Skeletal muscle tissue (tissue), 4 donors: ENCODE results near the gene CHDH. TPM values are rescaled to one million over a fixed set of nuclear protein-coding genes. Genes with fewer than 3 reads are reported as not detected.

ENCODE experiments used
- H3K27ac ChIP-seq: one replicate; pipeline ENCODE4 v1.7.0; 2013; ENCODE audit warnings: mild to moderate bottlenecking, low read depth, low read length, inconsistent platforms
- H3K27me3 ChIP-seq, 3 donors: one replicate each; pipeline ENCODE4 v1.7.0; 2013; ENCODE audit warnings: low read length in 3 of 3; ENCODE audit not compliant: control insufficient read depth in 3 of 3, insufficient read depth in 3 of 3
- H3K36me3 ChIP-seq, 3 donors: one replicate each; pipeline ENCODE4 v1.7.0; 2013; ENCODE audit warnings: low read length in 3 of 3; ENCODE audit not compliant: control insufficient read depth in 3 of 3, insufficient read depth in 3 of 3
- H3K4me1 ChIP-seq, 3 donors: one replicate each; pipeline ENCODE4 v1.7.0; 2013; ENCODE audit warnings: low read length in 3 of 3, mild to moderate bottlenecking in 3 of 3; ENCODE audit not compliant: control insufficient read depth in 3 of 3, insufficient read depth in 3 of 3
- H3K4me3 ChIP-seq, 3 donors: one replicate each; pipeline ENCODE4 v1.7.0; 2013; ENCODE audit warnings: low read length in 3 of 3
- H3K9ac ChIP-seq, 3 donors: one replicate each; pipeline ENCODE4 v1.7.0; 2013; ENCODE audit warnings: low read length in 3 of 3, mild to moderate bottlenecking in 3 of 3, moderate library complexity in 2 of 3, low read depth in 1 of 3
- H3K9me3 ChIP-seq, 3 donors: one replicate each; pipeline ENCODE4 v1.7.0; 2013; ENCODE audit warnings: low read length in 3 of 3; ENCODE audit not compliant: control insufficient read depth in 3 of 3
- total RNA-seq: library from RNA; depleted of rRNA; stranded (reverse); fragments of >200 nt; gene quantifications from one replicate; pipeline ENCODE4 v1.2.3, GENCODE V29; 2014
- donor health status: Osteomylitis.

Gene CHDH
- total RNA-seq, 1 donor from 2014 or later: 0.52 TPM

DNA sequence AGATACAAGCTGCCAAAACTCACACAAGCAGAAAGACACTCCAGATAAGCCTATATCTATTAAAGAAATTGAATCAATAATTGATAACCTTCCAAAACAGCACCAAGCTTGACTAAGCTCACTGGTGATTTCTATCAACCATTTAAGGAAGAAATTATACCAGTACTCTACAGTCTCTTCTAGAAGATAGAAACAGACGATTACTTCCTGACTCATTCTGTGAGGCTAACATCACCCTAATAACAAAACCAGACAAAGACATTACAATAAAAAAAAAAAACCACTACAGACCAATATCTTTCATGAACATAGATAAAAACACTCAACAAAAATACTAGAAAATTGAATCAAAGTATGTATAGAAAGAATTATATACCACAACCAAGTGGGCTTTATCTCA lies 20.2 kb downstream of the CHDH start:
- no peak overlapping the region for H3K9ac ChIP-seq
- H3K4me1 ChIP-seq: peaks cover 0 to 15% (median 7%) of the 10 kb centered on the region in 3 donors
- no peak overlapping the region for H3K27ac ChIP-seq
- H3K4me3 ChIP-seq: no peak overlapping the region
- no peaks in the 10 kb centered on the region for H3K9me3 ChIP-seq
- H3K27me3 ChIP-seq: no peaks in the 10 kb centered on the region
- H3K36me3 ChIP-seq: no peaks in the 10 kb centered on the region

DNA sequence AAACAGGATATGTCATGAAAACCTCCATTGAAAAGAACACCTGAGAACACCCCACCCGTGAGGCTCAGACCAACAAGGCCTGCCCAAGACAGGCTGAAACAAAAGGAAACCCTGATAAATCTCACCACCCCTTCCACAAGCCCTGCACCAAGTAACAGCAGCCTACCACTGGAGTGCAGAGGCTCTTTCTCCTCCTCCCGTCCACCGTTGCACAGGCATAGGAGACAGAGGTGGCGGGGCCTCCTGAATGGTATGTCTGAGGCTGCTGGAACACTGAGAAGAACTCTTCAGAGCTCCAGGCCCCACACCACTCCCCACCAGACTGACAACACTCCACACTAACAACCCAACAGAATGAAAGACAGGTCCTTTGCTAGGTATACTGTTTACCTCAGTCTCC lies 21.4 kb downstream of the CHDH start:
- Histone ChIP-seq H3K9ac (no peak overlapping the region), H3K36me3 (no peaks in the 10 kb centered on the region), H3K4me1 (peaks cover 8 to 27% (median 20%) of the 10 kb centered on the region in 3 donors), H3K27ac (no peak overlapping the region), H3K9me3 (no peaks in the 10 kb centered on the region), H3K27me3 (no peaks in the 10 kb centered on the region), H3K4me3 (no peak overlapping the region)

DNA sequence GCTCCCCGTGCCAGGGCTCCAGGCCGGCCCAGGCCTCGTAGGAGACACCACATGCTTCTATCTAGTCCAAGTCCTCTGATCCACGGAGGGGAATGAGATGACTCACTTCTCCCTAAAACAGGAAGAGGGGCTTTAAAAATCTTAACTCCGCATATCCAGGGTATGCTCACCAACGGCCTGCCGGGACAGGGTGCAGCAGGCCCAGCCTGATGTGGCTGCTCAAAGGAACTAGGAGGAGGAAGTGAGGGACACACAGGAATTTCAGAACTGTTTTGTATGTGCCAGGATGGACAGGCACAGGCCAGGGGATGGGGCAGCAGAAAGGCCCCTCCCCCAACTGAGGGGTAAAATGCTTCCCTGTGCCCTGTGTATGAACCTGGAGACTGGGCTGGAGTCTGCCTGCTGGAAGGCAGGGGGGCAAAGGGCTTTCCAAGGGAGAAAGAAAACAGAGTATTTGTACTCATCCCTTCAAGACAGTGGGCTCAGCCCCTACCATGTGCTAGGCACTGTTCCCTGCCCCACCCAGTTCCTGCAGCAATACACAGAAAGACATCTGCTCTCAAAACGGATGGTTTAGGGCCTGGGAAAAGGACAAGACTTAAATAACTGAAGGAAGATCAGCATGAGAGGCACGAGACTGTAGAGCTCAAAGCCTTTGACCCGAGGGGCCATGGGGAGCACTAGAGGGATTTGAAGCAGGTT lies 22.1 kb downstream of the CHDH start:
- Histone ChIP-seq H3K9ac (no peak overlapping the region), H3K4me1 (peaks cover 8 to 30% (median 21%) of the 10 kb centered on the region in 3 donors), H3K27me3 (no peaks in the 10 kb centered on the region), H3K36me3 (peaks cover 0 to 4% (median 3%) of the 10 kb centered on the region in 3 donors), H3K9me3 (no peaks in the 10 kb centered on the region), H3K4me3 (no peak overlapping the region), H3K27ac (no peak overlapping the region)

DNA sequence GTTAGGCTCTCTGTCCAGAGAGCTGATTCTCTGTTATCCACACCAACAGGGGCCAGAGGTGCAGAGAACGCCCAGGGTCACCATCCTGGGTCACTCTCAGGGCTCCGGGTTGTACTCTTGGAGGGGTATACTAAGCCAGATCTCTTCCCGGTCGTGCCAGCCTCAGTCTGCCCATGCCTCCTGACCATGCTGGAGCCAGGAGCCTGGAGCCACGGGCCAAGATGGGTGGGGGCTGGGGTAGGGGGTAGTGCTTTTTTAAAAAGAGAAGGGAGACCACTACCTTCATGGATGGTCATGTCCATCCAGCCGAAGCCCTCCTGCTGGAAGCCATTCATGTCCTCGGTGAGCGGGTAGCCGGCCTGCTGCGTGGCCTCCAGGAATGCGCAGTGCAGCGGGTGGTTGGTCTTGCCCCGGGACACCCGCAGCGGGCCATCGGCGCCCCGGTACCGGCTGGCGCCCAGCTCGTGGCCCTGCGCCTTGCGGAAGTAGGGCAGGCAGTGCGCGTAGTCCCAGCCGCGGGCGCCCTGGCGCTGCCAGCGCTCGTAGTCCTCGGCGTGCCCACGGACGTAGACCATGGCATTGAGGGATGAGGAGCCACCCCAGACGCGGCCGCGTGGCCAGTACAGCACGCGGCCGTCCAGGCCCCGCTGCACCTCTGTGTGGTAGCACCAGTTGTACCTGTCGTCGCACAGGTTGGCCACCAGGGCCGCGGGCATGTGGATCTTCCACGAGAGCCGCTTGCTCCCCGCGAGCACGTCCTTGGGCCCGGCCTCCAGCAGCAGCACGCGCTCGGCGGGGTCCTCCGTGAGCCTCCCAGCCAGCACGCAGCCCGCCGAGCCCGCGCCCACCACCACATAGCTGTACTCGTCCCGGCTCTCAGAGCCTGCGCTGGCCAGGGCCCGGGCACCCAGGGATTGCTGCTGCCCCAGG lies 22.9 kb downstream of the CHDH start:
- Histone ChIP-seq H3K27me3 (no peaks in the 10 kb centered on the region), H3K4me1 (peaks cover 8 to 30% (median 21%) of the 10 kb centered on the region in 3 donors), H3K9me3 (no peaks in the 10 kb centered on the region), H3K9ac (peak overlapping the region in 1 of 3 donors; percentile 25), H3K27ac (no peak overlapping the region), H3K36me3 (peaks cover 0 to 6% (median 6%) of the 10 kb centered on the region in 3 donors), H3K4me3 (no peak overlapping the region)

DNA sequence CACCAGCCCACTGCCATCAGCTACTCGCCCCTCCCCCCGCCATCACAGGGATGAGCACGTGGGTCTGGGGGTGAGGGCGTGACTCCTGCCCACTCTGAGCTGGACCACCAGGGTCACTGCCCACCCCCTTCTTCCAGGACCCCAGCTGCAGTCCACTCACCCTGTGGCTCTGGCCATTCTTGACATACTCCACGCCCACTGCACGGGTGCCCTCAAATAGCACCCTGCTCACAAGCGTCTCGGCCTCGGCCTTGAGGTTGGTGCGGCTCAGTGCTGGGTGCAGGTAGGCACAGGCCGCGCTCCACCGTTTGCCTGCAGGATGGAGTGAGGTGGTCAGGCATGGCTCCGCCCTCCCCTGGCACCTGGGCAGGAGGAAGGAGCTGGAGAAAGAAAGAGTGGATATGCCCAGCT lies 23.9 kb downstream of the CHDH start:
- Histone ChIP-seq H3K36me3 (peaks cover 3 to 9% (median 6%) of the 10 kb centered on the region in 3 donors), H3K9ac (peak overlapping the region in 1 of 3 donors; percentile 25), H3K4me3 (no peak overlapping the region), H3K27me3 (no peaks in the 10 kb centered on the region), H3K27ac (no peak overlapping the region), H3K4me1 (peaks cover 8 to 30% (median 21%) of the 10 kb centered on the region in 3 donors), H3K9me3 (no peaks in the 10 kb centered on the region)

DNA sequence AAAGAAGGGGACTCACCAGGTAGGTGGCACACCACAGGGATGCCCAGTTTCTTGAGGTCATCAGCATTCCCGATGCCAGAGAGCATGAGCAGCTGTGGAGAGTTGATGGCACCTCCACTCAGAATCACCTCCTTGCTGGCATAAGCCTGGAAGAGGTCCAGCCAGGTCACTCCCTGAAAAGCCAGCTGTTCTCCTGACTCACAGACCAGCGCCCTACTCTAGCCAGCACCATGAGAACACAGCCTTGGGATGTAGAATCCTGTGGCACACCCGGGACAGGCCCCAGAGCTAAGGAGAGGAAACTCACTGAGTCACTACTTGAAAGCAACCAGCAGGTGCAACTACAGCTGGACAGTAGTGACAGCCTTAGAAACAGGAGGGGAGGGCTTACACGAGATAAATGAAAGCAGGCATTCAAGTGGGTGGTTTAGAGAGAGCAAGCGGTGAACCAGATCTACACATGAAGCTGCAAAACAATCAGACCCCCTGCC lies 24.5 kb downstream of the CHDH start:
- peaks cover 6 to 9% (median 6%) of the 10 kb centered on the region in 3 donors for H3K36me3 ChIP-seq
- H3K27me3 ChIP-seq: no peaks in the 10 kb centered on the region
- peaks cover 8 to 30% (median 21%) of the 10 kb centered on the region in 3 donors for H3K4me1 ChIP-seq
- no peaks in the 10 kb centered on the region for H3K9me3 ChIP-seq
- H3K9ac ChIP-seq: no peak overlapping the region
- no peak overlapping the region for H3K4me3 ChIP-seq
- H3K27ac ChIP-seq: peak overlapping the region; percentile 51

DNA sequence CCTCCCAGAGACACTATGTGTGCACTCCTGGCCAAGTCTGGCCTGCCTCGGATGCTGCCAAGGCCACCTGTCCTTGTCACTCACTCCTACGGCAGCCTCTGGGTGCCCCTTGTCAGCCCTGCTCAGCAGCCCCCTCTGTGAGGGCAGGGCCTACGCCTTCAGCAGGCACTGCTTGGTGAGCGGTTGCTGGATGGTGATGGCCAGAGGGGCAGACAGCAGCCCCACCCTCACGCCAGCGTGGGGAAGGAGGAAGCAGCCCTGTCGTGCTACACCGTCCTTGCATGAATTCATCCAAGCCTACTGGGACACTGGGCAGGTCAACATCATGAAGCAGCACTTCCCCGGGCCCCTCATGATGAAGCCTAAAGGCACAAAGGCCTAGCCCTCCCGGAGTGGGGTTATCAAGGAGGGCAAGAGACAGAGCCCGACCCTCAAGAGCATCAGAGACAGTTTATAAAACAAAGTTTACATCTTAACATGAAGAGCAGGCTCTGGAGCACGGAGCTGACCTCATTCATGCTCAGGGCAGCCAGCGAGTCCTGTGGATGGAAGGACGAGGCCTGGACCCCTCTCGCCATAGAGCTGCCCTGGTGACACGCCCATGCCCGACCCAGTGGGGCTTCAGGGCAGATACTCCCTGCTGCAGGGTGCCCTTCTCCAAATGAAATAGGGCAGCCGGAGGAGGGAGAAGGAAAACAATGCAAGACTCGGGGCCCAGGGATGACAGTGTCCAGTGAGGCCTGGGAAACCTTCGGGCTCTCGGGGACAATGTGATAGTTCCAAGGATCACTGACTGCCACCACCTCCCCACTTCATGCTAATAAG lies 25.3 kb downstream of the CHDH start:
- Histone ChIP-seq H3K9me3 (no peaks in the 10 kb centered on the region), H3K27me3 (no peaks in the 10 kb centered on the region), H3K27ac (peak overlapping the region; percentile 51)

DNA sequence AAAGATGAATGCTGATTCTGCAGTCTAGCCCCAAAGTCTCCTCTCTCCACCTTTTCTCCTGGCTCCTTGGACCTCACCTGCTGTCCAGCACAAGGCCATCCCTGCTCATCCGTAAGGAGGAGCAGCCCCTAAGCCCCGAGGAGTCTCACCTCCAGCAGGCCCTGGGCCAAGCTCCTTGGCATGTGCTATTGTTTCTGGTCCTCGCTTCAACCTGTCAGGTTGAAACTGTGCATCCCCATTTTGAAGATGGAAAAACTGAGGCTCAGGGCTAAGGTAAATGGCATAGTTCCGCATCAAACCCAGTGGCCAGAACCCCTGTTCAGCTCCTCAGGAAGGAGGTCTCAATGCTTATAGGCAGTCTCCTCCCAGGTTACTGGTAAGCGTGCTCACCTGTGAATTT lies 26.1 kb downstream of the CHDH start:
- H3K27me3 ChIP-seq: no peaks in the 10 kb centered on the region

More for the DNA sequence above, 25.3 kb downstream of the CHDH start:
- H3K4me1 ChIP-seq: peaks cover 8 to 30% (median 21%) of the 10 kb centered on the region in 3 donors
- peak overlapping the region in 2 of 3 donors; percentile 31 to 41 for H3K4me3 ChIP-seq
- peaks cover 6 to 9% (median 6%) of the 10 kb centered on the region in 3 donors for H3K36me3 ChIP-seq
- H3K9ac ChIP-seq: peak overlapping the region in 2 of 3 donors; percentile 38 to 57

DNA sequence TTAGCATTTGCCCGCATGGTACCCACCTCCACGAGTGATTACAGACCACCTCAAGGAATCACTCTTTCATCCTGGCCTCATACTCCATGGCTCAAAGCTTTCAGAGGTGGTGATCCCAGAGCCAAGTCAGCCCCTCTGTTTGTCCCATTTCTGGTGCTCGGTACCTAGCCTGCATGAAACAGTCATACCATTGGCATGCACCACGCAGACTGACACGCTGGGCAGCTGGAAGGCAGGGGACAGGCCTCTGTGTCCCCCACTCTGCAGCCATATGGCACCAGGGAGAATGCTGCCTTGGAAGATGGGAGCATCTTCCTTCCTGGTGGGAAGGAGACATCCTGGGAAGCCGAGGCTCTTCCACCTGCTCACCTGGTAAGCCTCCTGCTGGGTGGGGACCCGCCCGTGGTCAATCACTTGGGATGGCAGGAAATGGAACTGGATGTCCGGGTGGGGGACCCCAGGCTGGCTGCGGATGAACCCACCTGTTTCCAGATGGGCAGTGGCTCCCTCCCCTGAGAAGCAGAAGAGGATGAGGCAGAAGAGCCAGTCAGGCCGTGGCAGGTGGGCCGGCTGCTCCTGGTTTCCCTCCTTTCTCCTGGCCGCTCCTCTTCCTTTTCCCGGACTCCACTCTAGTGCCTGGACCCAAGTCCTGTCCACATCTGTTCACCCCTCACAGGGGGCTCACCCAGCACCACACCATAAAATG lies 26.9 kb downstream of the CHDH start:
- Histone ChIP-seq H3K27me3 (no peaks in the 10 kb centered on the region), H3K9me3 (no peaks in the 10 kb centered on the region), H3K4me3 (no peak overlapping the region), H3K4me1 (peaks cover 8 to 30% (median 21%) of the 10 kb centered on the region in 3 donors), H3K27ac (no peak overlapping the region), H3K9ac (peak overlapping the region in 1 of 3 donors; percentile 11), H3K36me3 (peaks cover 6 to 9% (median 6%) of the 10 kb centered on the region in 3 donors)

More for the DNA sequence above, 26.1 kb downstream of the CHDH start:
- H3K9me3 ChIP-seq: no peaks in the 10 kb centered on the region
- H3K4me3 ChIP-seq: no peak overlapping the region
- H3K27ac ChIP-seq: no peak overlapping the region
- H3K36me3 ChIP-seq: peaks cover 6 to 9% (median 6%) of the 10 kb centered on the region in 3 donors
- H3K4me1 ChIP-seq: peaks cover 8 to 30% (median 21%) of the 10 kb centered on the region in 3 donors
- H3K9ac ChIP-seq: peak overlapping the region in 1 of 3 donors; percentile 11
